WTC11 (cell line): Measurements from ENCODE around the gene EML2. TPM values are rescaled to one million over a fixed set of nuclear protein-coding genes. Genes with fewer than 3 reads are reported as not detected.

ENCODE experiments used
- ATAC-seq: fragments of 200-7000 bp; cut with Tn5 transposase; 2 replicates; pipeline ENCODE4 v1.10.0; 2021; ENCODE audit warnings: mild to moderate bottlenecking, moderate library complexity
- CTCF ChIA-PET: fragments of 300-600 bp; sonication (Branson Sonifier 250); formaldehyde crosslinking; loops from one replicate; lab custom pipeline; 2021; ENCODE audit warnings: antibody characterized with exemption; lab: Charles Lee
- POLR2A ChIA-PET: fragments of 350-600 bp; sonication (Branson Sonifier 250); formaldehyde crosslinking; loops from one replicate; lab custom pipeline; 2021; ENCODE audit warnings: antibody characterized with exemption; lab: Charles Lee
- DNase-seq: peaks from one replicate; pipeline ENCODE4 v3.0.0; 2021; ENCODE audit warnings: low spot score
- H3K27ac Mint-ChIP-seq: 2 replicates; pipeline ENCODE4 v1.8.0; 2021; ENCODE audit warnings: mixed read lengths
- H3K27me3 Mint-ChIP-seq: 2 replicates; pipeline ENCODE4 v1.8.0; 2021; ENCODE audit warnings: low read depth, mild to moderate bottlenecking, moderate library complexity, mixed read lengths
- H3K36me3 Mint-ChIP-seq: 2 replicates; pipeline ENCODE4 v1.8.0; 2021; ENCODE audit warnings: mixed read lengths
- H3K4me1 Mint-ChIP-seq: 2 replicates; pipeline ENCODE4 v1.8.0; 2022; ENCODE audit warnings: mixed read lengths
- H3K4me3 Mint-ChIP-seq: 2 replicates; pipeline ENCODE4 v1.8.0; 2021; ENCODE audit warnings: mild to moderate bottlenecking, moderate library complexity, mixed read lengths
- H3K9me3 Mint-ChIP-seq: 2 replicates; pipeline ENCODE4 v1.8.0; 2021; ENCODE audit warnings: mixed read lengths
- ATF1 ChIP-seq: sonication (generic); formaldehyde crosslinking; IDR thresholded peaks from 2 replicates; pipeline ENCODE4 v1.8.1; 2023; ENCODE audit warnings: mild to moderate bottlenecking, moderate library complexity, missing genetic modification reagents
- CREM ChIP-seq: sonication (generic); formaldehyde crosslinking; IDR thresholded peaks from 2 replicates; pipeline ENCODE4 v1.8.1; 2022; ENCODE audit warnings: mild to moderate bottlenecking, missing genetic modification reagents, moderate library complexity
- E2F1 ChIP-seq: sonication (generic); formaldehyde crosslinking; IDR thresholded peaks from 2 replicates; pipeline ENCODE4 v1.8.0; 2022; ENCODE audit warnings: mild to moderate bottlenecking, missing genetic modification reagents
- FOXJ3 ChIP-seq: sonication (generic); formaldehyde crosslinking; IDR thresholded peaks from 2 replicates; pipeline ENCODE4 v1.9.0; 2021; ENCODE audit warnings: missing genetic modification reagents, mild to moderate bottlenecking, borderline replicate concordance
- FOXK1 ChIP-seq: sonication (generic); formaldehyde crosslinking; IDR thresholded peaks from 2 replicates; pipeline ENCODE4 v1.8.0; 2022; ENCODE audit warnings: mild to moderate bottlenecking, moderate library complexity, missing genetic modification reagents
- GTF2I ChIP-seq: fragments of 250-450 bp; sonication (Bioruptor Pico); conservative IDR thresholded peaks from 2 replicates; pipeline ENCODE4 v1.4.0; 2021; ENCODE audit warnings: mild to moderate bottlenecking
- HMGA2 ChIP-seq: fragments of 250-450 bp; sonication (Bioruptor Pico); IDR thresholded peaks from 2 replicates; pipeline ENCODE4 v1.4.0; 2021; ENCODE audit warnings: mild to moderate bottlenecking, moderate library complexity
- HMGXB4 ChIP-seq: sonication (generic); formaldehyde crosslinking; IDR thresholded peaks from 2 replicates; pipeline ENCODE4 v1.8.1; 2023; ENCODE audit warnings: mild to moderate bottlenecking, moderate library complexity, missing genetic modification reagents
- JUN ChIP-seq: sonication (generic); formaldehyde crosslinking; IDR thresholded peaks from 2 replicates; pipeline ENCODE4 v1.8.0; 2023; ENCODE audit warnings: mild to moderate bottlenecking, missing genetic modification reagents
- MYBL2 ChIP-seq: sonication (generic); formaldehyde crosslinking; IDR thresholded peaks from 2 replicates; pipeline ENCODE4 v1.8.1; 2023; ENCODE audit warnings: mild to moderate bottlenecking, moderate library complexity, missing genetic modification reagents
- NFATC4 ChIP-seq: fragments of 250-450 bp; sonication (Bioruptor Pico); IDR thresholded peaks from 2 replicates; pipeline ENCODE4 v1.9.0; 2021; ENCODE audit warnings: mild to moderate bottlenecking
- NFYB ChIP-seq: sonication (generic); formaldehyde crosslinking; conservative IDR thresholded peaks from 2 replicates; pipeline ENCODE4 v1.8.0; 2022; ENCODE audit warnings: low read depth, missing genetic modification reagents
- OVOL2 ChIP-seq: fragments of 250-450 bp; sonication (Bioruptor Pico); IDR thresholded peaks from 2 replicates; pipeline ENCODE4 v1.9.0; 2021; ENCODE audit warnings: mild to moderate bottlenecking, borderline replicate concordance
- PREB ChIP-seq: sonication (generic); formaldehyde crosslinking; IDR thresholded peaks from 2 replicates; pipeline ENCODE4 v1.8.1; 2022; ENCODE audit warnings: mild to moderate bottlenecking, missing genetic modification reagents, moderate library complexity, borderline replicate concordance
- SMAD3 ChIP-seq: sonication (generic); formaldehyde crosslinking; IDR thresholded peaks from 2 replicates; pipeline ENCODE4 v1.8.0; 2022; ENCODE audit warnings: missing genetic modification reagents, mild to moderate bottlenecking, borderline replicate concordance
- SMAD4 ChIP-seq: sonication (generic); formaldehyde crosslinking; IDR thresholded peaks from 2 replicates; pipeline ENCODE4 v1.8.0; 2022; ENCODE audit warnings: mild to moderate bottlenecking, missing genetic modification reagents
- TEAD4 ChIP-seq: sonication (generic); formaldehyde crosslinking; IDR thresholded peaks from 2 replicates; pipeline ENCODE4 v1.8.0; 2022; ENCODE audit warnings: mild to moderate bottlenecking, missing genetic modification reagents
- TP53 ChIP-seq: sonication (generic); formaldehyde crosslinking; IDR thresholded peaks from 2 replicates; pipeline ENCODE4 v1.8.1; 2023; ENCODE audit warnings: mild to moderate bottlenecking, missing genetic modification reagents
- ZBTB43 ChIP-seq: sonication (generic); formaldehyde crosslinking; IDR thresholded peaks from 2 replicates; pipeline ENCODE4 v1.8.1; 2023; ENCODE audit warnings: mild to moderate bottlenecking, missing genetic modification reagents
- ZNF232 ChIP-seq: sonication (generic); formaldehyde crosslinking; IDR thresholded peaks from 2 replicates; pipeline ENCODE4 v1.8.0; 2022; ENCODE audit warnings: mild to moderate bottlenecking, missing genetic modification reagents
- total RNA-seq: library from RNA; stranded (reverse); gene quantifications from 3 replicates; pipeline ENCODE4 v1.2.3, GENCODE V29; 2021
- TF ChIP-seq, protein P1 (sequence below): sonication (generic); formaldehyde crosslinking; IDR thresholded peaks from 2 replicates; pipeline ENCODE4 v1.8.1; 2022; ENCODE audit warnings: mild to moderate bottlenecking, moderate library complexity, missing genetic modification reagents
- TF ChIP-seq, protein P2 (sequence below): sonication (generic); formaldehyde crosslinking; conservative IDR thresholded peaks from 2 replicates; pipeline ENCODE4 v1.8.1; 2023; ENCODE audit warnings: mild to moderate bottlenecking, low read depth, missing genetic modification reagents, moderate library complexity
- TF ChIP-seq, protein P3 (sequence below): fragments of 250-450 bp; sonication (Bioruptor Pico); IDR thresholded peaks from 2 replicates; pipeline ENCODE4 v1.9.0; 2021; ENCODE audit warnings: mild to moderate bottlenecking
- TF ChIP-seq, protein P4 (sequence below): sonication (generic); formaldehyde crosslinking; IDR thresholded peaks from 2 replicates; pipeline ENCODE4 v1.8.0; 2022; ENCODE audit warnings: mild to moderate bottlenecking, missing genetic modification reagents

Gene EML2
- total RNA-seq, 1 experiment from 2014 or later: 63.3 TPM

GRCh38 chr19:45592366-45592765, 46.8 kb downstream of the EML2 start (continued):
- TF ChIP-seq, protein P1, sequence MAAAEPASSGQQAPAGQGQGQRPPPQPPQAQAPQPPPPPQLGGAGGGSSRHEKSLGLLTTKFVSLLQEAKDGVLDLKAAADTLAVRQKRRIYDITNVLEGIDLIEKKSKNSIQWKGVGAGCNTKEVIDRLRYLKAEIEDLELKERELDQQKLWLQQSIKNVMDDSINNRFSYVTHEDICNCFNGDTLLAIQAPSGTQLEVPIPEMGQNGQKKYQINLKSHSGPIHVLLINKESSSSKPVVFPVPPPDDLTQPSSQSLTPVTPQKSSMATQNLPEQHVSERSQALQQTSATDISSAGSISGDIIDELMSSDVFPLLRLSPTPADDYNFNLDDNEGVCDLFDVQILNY (CRISPR knock-in tag): no peak
- TF ChIP-seq ZBTB43 (CRISPR knock-in tag): no peak
- TF ChIP-seq, protein P2, sequence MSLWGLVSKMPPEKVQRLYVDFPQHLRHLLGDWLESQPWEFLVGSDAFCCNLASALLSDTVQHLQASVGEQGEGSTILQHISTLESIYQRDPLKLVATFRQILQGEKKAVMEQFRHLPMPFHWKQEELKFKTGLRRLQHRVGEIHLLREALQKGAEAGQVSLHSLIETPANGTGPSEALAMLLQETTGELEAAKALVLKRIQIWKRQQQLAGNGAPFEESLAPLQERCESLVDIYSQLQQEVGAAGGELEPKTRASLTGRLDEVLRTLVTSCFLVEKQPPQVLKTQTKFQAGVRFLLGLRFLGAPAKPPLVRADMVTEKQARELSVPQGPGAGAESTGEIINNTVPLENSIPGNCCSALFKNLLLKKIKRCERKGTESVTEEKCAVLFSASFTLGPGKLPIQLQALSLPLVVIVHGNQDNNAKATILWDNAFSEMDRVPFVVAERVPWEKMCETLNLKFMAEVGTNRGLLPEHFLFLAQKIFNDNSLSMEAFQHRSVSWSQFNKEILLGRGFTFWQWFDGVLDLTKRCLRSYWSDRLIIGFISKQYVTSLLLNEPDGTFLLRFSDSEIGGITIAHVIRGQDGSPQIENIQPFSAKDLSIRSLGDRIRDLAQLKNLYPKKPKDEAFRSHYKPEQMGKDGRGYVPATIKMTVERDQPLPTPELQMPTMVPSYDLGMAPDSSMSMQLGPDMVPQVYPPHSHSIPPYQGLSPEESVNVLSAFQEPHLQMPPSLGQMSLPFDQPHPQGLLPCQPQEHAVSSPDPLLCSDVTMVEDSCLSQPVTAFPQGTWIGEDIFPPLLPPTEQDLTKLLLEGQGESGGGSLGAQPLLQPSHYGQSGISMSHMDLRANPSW (CRISPR knock-in tag): no peak
- TF ChIP-seq SMAD4: no peak
- no peak for TF ChIP-seq PREB (CRISPR knock-in tag)
- TF ChIP-seq NFATC4 (CRISPR knock-in tag): no peak
- TF ChIP-seq TP53 (CRISPR knock-in tag): no peak
- TF ChIP-seq SMAD3 (CRISPR knock-in tag): no peak
- no peak for TF ChIP-seq HMGA2 (CRISPR knock-in tag)
- no peak for TF ChIP-seq E2F1 (CRISPR knock-in tag)

DNA sequence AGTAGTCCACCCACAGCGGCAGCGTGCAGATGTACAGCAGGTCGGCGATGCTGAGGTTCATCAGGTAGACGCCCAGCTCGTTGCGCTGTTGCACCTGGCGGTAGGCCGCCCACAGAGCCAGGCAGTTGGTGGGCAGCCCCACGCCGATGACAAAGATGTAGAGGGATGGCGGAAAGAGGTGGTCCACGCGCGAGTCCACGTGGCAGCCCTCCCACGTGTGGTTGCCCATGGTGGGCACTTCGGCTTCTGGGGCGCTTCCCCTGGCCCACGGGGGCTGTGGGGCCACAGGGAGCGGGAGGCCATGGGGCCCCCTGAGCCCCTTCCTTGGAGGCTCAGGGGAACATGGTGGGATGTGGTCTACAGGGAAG, 47.6 kb downstream of the EML2 start:
- peaks cover 8% of the 10 kb centered on the region for H3K4me1 Mint-ChIP-seq
- H3K9me3 Mint-ChIP-seq: no peaks in the 10 kb centered on the region
- peaks cover 65% of the 10 kb centered on the region for H3K27me3 Mint-ChIP-seq
- H3K4me3 Mint-ChIP-seq: no peak overlapping the region
- ChIA-PET CTCF (interaction anchor here (0.5 to 2.6 kb wide), 21 partner anchors 10 to 188 kb away, joined by 3 to 86 read pairs (median 5); partner anchors contain the start of genes GIPR, QPCTL and SNRPD2), POLR2A (interaction anchor here (1.0 to 1.2 kb wide), 2 partner anchors 24 to 50 kb away, joined by 3 to 8 read pairs; no protein-coding TSS in a partner anchor)
- no peak overlapping the region for H3K27ac Mint-ChIP-seq
- ATAC-seq (no peak), DNase-seq (no peak)
- no peaks in the 10 kb centered on the region for H3K36me3 Mint-ChIP-seq
- no peak for TF ChIP-seq MYBL2
- TF ChIP-seq, protein P3, sequence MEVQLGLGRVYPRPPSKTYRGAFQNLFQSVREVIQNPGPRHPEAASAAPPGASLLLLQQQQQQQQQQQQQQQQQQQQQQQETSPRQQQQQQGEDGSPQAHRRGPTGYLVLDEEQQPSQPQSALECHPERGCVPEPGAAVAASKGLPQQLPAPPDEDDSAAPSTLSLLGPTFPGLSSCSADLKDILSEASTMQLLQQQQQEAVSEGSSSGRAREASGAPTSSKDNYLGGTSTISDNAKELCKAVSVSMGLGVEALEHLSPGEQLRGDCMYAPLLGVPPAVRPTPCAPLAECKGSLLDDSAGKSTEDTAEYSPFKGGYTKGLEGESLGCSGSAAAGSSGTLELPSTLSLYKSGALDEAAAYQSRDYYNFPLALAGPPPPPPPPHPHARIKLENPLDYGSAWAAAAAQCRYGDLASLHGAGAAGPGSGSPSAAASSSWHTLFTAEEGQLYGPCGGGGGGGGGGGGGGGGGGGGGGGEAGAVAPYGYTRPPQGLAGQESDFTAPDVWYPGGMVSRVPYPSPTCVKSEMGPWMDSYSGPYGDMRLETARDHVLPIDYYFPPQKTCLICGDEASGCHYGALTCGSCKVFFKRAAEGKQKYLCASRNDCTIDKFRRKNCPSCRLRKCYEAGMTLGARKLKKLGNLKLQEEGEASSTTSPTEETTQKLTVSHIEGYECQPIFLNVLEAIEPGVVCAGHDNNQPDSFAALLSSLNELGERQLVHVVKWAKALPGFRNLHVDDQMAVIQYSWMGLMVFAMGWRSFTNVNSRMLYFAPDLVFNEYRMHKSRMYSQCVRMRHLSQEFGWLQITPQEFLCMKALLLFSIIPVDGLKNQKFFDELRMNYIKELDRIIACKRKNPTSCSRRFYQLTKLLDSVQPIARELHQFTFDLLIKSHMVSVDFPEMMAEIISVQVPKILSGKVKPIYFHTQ (CRISPR knock-in tag): no peak
- TF ChIP-seq OVOL2: no peak
- TF ChIP-seq FOXK1: no peak
- TF ChIP-seq JUN (CRISPR knock-in tag): no peak
- TF ChIP-seq ZNF232 (CRISPR knock-in tag): no peak
- no peak for TF ChIP-seq NFYB (CRISPR knock-in tag)
- no peak for TF ChIP-seq HMGXB4 (CRISPR knock-in tag)
- no peak for TF ChIP-seq TEAD4 (CRISPR knock-in tag)
- TF ChIP-seq, protein P4, sequence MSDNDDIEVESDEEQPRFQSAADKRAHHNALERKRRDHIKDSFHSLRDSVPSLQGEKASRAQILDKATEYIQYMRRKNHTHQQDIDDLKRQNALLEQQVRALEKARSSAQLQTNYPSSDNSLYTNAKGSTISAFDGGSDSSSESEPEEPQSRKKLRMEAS (CRISPR knock-in tag): no peak
- TF ChIP-seq E2F1 (CRISPR knock-in tag): no peak
- TF ChIP-seq FOXJ3 (CRISPR knock-in tag): no peak
- no peak for TF ChIP-seq ATF1 (CRISPR knock-in tag)
- TF ChIP-seq CREM: no peak
- no peak for TF ChIP-seq GTF2I
